Upper lobe of left lung (tissue), 4 donors: ENCODE results near the gene HOXB2.

ENCODE experiments used
- CTCF ChIP-seq, 6 experiments: fragments of 450-650 bp in 4 of 6; fragments of 200-600 bp in 2 of 6; sonication (generic) in 2 of 6; IDR thresholded peaks; one replicate each; pipeline ENCODE4 v1.5.1; 2016 to 2019; ENCODE audit warnings: antibody characterized with exemption in 6 of 6
- EP300 ChIP-seq, 4 donors: sonication (generic); formaldehyde crosslinking; IDR thresholded peaks; one replicate each; pipeline ENCODE4 v1.5.1; 2017; ENCODE audit warnings: antibody characterized with exemption in 4 of 4, control low read depth in 2 of 4

- no peak for TF ChIP-seq CTCF (IDR thresholded peaks at IDR 0.05)
- no peak for TF ChIP-seq EP300 (IDR thresholded peaks at IDR 0.05)
Observed at GRCh38 chr17:48578616-48579470, 33.9 kb upstream of the HOXB2 start.
